GOT3 (cell line): ENCODE measurements around the gene TTLL11.
A peak's percentile ranks its signal among the peaks of the same experiment; 100 is the strongest.

Experiments
- DNase-seq: peaks from one replicate; lab custom pipeline; 2025; ENCODE audit warnings: mixed read lengths; lab: John Stamatoyannopoulos, UW

Gene TTLL11

GRCh38 chr9:122092611-122093506, at the start of gene TTLL11:
Gene TTLL11, minus strand, starts transcription at chr9:122093308. Its CDS starts 160 bp downstream, at chr9:122093148.
- peak; percentile 38 for DNase-seq

- no peak for DNase-seq
Measured at GRCh38 chr9:122141671-122142070, 48.6 kb upstream of the TTLL11 start.

GRCh38 chr9:122140368-122141193, 47.5 kb upstream of the TTLL11 start:
- no peak for DNase-seq

- no peak for DNase-seq
Measured at GRCh38 chr9:122138560-122139268, 45.6 kb upstream of the TTLL11 start.

GRCh38 chr9:122135529-122135859, 42.4 kb upstream of the TTLL11 start:
- no peak for DNase-seq

GRCh38 chr9:122134822-122135528, 41.9 kb upstream of the TTLL11 start:
- no peak for DNase-seq

- no peak for DNase-seq
Measured at GRCh38 chr9:122133984-122134535, 41.0 kb upstream of the TTLL11 start.

- no peak for DNase-seq
Measured at GRCh38 chr9:122133263-122133983, 40.3 kb upstream of the TTLL11 start.

GRCh38 chr9:122132539-122132938, 39.4 kb upstream of the TTLL11 start:
- no peak for DNase-seq

GRCh38 chr9:122131401-122132001, 38.4 kb upstream of the TTLL11 start:
- no peak for DNase-seq

- no peak for DNase-seq
Measured at GRCh38 chr9:122130837-122131236, 37.7 kb upstream of the TTLL11 start.

- DNase-seq: no peak
Measured at GRCh38 chr9:122129969-122130368, 36.9 kb upstream of the TTLL11 start.

- DNase-seq: no peak
Measured at GRCh38 chr9:122128969-122129343, 35.8 kb upstream of the TTLL11 start.

- DNase-seq: no peak
Measured at GRCh38 chr9:122128007-122128968, 35.2 kb upstream of the TTLL11 start.

- no peak for DNase-seq
Measured at GRCh38 chr9:122127396-122127798, 34.3 kb upstream of the TTLL11 start.

GRCh38 chr9:122126331-122127261, 33.5 kb upstream of the TTLL11 start:
- DNase-seq: no peak

GRCh38 chr9:122125509-122126330, 32.6 kb upstream of the TTLL11 start:
- no peak for DNase-seq
